ENCODE measurements around the gene EMP2.

DNA sequence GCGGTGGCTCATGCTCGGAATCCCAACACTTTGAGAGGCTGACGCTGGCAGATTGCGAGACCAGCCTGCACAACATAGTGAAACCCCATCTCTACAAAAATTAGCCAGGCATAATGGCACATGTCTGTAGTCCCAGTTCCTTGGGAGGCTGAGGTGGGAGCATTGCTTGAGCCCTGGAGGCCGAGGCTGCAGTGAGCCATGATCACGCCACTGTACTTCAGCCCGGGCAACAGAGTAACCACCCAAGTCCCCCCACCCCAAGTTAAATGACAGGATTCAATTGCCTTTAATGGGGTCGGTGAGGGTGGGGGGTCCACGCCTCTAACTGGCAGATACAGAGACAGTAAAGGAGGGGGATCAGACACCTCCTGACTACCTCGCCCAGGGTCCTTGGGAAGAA, 44.9 kb downstream of the EMP2 start:
- TF ChIP-seq, protein P1, sequence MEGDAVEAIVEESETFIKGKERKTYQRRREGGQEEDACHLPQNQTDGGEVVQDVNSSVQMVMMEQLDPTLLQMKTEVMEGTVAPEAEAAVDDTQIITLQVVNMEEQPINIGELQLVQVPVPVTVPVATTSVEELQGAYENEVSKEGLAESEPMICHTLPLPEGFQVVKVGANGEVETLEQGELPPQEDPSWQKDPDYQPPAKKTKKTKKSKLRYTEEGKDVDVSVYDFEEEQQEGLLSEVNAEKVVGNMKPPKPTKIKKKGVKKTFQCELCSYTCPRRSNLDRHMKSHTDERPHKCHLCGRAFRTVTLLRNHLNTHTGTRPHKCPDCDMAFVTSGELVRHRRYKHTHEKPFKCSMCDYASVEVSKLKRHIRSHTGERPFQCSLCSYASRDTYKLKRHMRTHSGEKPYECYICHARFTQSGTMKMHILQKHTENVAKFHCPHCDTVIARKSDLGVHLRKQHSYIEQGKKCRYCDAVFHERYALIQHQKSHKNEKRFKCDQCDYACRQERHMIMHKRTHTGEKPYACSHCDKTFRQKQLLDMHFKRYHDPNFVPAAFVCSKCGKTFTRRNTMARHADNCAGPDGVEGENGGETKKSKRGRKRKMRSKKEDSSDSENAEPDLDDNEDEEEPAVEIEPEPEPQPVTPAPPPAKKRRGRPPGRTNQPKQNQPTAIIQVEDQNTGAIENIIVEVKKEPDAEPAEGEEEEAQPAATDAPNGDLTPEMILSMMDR (IDR thresholded peaks at IDR 0.05), result no peak
- no peak for TF ChIP-seq POLR2A (IDR thresholded peaks at IDR 0.05)
